Subcutaneous adipose tissue (tissue), 4 donors: ENCODE data around the gene ENOX1. TPM values are rescaled to one million over a fixed set of nuclear protein-coding genes. Genes with fewer than 3 reads are reported as not detected.

Experiments used
- CTCF ChIP-seq: fragments of 450-650 bp; IDR thresholded peaks from one replicate; pipeline ENCODE4 v1.5.1; 2016; ENCODE audit warnings: low read depth, mild to moderate bottlenecking, control low read depth, antibody characterized with exemption, moderate library complexity
- total RNA-seq, 4 donors: library from RNA; depleted of rRNA; stranded (reverse); fragments of >200 nt; gene quantifications; one replicate each; pipeline ENCODE4 v1.1.0, GENCODE V29; 2016

ENOX1 gene
- total RNA-seq, 4 donors from 2014 or later, result 0.66 to 4.7 (median 2.1) TPM

DNA sequence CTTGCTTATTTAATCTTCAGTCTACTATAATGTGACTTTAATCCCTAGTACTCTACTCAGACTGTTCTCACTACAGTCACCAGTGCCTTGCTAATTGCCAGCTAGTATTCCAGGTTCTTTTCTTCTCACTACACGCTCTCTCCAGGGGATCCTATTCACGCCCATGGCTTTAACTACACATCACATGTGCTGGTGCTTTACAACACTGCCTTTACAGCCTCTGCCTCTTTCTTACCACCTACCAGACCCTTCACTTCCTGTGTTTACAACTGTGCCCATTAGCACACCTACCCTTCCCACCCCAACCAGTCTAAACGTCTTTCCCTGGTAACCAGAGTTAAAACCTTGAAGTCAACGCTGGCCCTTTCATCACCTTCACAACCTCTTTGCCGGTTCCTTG lies 513.9 kb downstream of the ENOX1 start:
- no peak for TF ChIP-seq CTCF

GRCh38 chr13:43271152-43271551 lies 515.6 kb downstream of the ENOX1 start:
- TF ChIP-seq CTCF, result no peak

GRCh38 chr13:43270130-43270830 lies 516.5 kb downstream of the ENOX1 start:
- no peak for TF ChIP-seq CTCF

- TF ChIP-seq CTCF, result no peak
Measured at GRCh38 chr13:43269037-43269481, 517.7 kb downstream of the ENOX1 start.

DNA sequence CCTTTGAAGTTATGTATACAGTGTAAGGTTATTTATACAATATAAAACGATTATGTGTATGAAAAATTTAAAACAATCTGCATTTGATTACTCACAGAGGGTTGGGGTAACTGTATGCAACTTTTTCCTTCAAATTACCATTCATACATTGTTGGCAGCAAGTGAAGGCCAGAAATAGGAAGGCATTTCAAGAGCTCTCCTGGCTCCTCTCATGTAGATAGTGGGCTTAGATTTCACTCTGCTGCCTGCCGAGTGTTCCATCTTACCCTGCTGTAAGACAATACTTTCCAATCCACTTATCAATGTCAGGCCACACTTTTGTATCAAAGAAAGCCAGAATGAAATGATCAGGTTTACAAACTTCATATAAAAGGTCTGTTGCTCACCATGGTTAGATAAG lies 518.1 kb downstream of the ENOX1 start:
- TF ChIP-seq CTCF, result no peak

DNA sequence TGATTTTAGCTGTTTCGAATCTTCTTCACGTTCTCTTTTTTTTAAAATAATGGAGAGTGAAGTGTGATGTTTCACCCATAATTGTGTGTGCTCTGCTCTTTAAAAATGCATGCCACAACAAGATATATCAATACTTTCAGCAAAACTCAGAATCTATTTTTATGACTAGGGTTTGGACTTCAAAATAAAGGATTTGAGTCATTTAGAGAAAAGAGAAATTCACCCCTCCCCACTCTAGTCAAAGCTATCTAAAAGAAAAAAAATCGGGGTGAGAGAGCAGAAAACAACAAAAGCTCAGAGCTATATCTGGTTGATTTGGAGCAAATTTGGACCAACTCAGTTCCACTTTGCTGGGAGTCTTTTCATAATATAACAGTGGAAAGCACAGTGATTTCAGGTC lies 518.9 kb downstream of the ENOX1 start:
- TF ChIP-seq CTCF, result no peak

DNA sequence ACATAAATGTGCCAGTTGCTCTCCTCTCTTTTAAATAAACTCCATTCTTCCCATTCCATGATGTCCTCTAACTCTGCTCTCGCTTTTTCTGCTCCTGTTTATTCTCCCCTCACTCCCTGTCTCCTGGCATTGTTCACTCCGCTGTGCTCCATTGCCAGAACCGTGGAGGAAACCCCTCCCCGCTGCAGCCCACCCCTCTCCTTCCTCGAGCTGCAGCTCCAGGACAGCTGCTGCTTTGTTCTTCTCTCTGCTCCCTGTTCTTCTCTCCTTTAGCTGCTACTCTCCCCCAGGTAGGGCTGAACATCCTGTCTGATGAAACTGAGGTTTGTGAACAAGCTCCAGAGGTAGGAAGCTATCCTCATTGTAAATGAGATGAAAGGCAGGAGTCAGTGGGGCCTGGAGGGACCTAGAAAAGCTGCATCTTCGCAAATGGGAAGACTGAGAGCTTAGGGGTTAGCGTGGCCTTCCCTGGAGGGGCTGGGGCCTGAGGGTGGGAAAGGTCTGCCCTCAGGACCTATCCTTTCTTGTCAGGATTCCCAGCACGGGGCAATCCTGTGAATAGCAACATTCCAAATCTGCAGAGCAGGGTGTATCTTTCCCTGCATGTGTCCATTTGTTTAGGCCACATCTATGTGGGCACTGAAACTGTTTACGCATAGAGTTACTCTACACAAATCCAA lies 519.7 kb downstream of the ENOX1 start:
- TF ChIP-seq CTCF, result no peak
